ENCODE measurements around the gene ATP8B4. TPM values are rescaled to one million over a fixed set of nuclear protein-coding genes. Genes with fewer than 3 reads are reported as not detected.
"Not testable (repeated sequence)": the region's sequence is repeated elsewhere in the genome, so short reads cannot be mapped to it uniquely, and the experiment has no call there.

Gene ATP8B4
- total and polyA plus RNA-seq, 5 donors from 2014 or later: 2.8 TPM; not detected in 4

GRCh38 chr15:50162969-50163718 lies 44.1 kb upstream of the ATP8B4 start:
- no peaks in the 10 kb centered on the region for H3K4me1 Mint-ChIP-seq
- Histone ChIP-seq H3K27ac (ENCODE audit: insufficient read depth, low read length, poor library complexity, severe bottlenecking) (no peak overlapping the region), H3K27me3 (ENCODE audit: control insufficient read depth, insufficient read depth, low read length) (peaks cover 6% of the 10 kb centered on the region), H3K4me3 (ENCODE audit: low read depth, low read length) (no peak overlapping the region), H3K36me3 (ENCODE audit: control insufficient read depth, insufficient read depth, low read length) (no peaks in the 10 kb centered on the region), H3K9me3 (ENCODE audit: control insufficient read depth in 2 of 2, low read length in 2 of 2) (no peaks in the 10 kb centered on the region), H3K4me1 (ENCODE audit: control insufficient read depth, insufficient read depth, low read length, poor library complexity, severe bottlenecking) (no peaks in the 10 kb centered on the region)
- H3K36me3 Mint-ChIP-seq: no peaks in the 10 kb centered on the region
- ATAC-seq (ENCODE audit: low read depth in 2 of 2) (no peak), DNase-seq (no peak)
- no peak overlapping the region for H3K27ac Mint-ChIP-seq
- H3K27me3 Mint-ChIP-seq: peaks cover 45% of the 10 kb centered on the region
- peaks cover 0 to 7% (median 1%) of the 10 kb centered on the region in 7 donors for H3K9me3 Mint-ChIP-seq
- no peak overlapping the region for H3K4me3 Mint-ChIP-seq

GRCh38 chr15:50158236-50158635 lies 39.2 kb upstream of the ATP8B4 start:
- not testable (repeated sequence) for H3K27me3 ChIP-seq (ENCODE audit: control insufficient read depth, insufficient read depth, low read length); H3K4me1 ChIP-seq (ENCODE audit: control insufficient read depth, insufficient read depth, low read length, poor library complexity, severe bottlenecking); H3K27ac Mint-ChIP-seq; H3K27ac ChIP-seq (ENCODE audit: insufficient read depth, low read length, poor library complexity, severe bottlenecking); DNase-seq; H3K4me3 ChIP-seq (ENCODE audit: low read depth, low read length); H3K4me3 Mint-ChIP-seq; ATAC-seq (ENCODE audit: low read depth in 2 of 2); H3K36me3 ChIP-seq (ENCODE audit: control insufficient read depth, insufficient read depth, low read length); H3K4me1 Mint-ChIP-seq; H3K36me3 Mint-ChIP-seq
- peaks cover 28% of the 10 kb centered on the region for H3K27me3 Mint-ChIP-seq
- H3K9me3 ChIP-seq (ENCODE audit: control insufficient read depth in 2 of 2, low read length in 2 of 2): peaks cover 0 to 10% of the 10 kb centered on the region in 2 experiments
- peaks cover 0 to 11% (median 6%) of the 10 kb centered on the region in 7 donors for H3K9me3 Mint-ChIP-seq

GRCh38 chr15:50151476-50151875 lies 32.4 kb upstream of the ATP8B4 start:
- DNase-seq (no peak), ATAC-seq (ENCODE audit: low read depth in 2 of 2) (no peak)
- Histone ChIP-seq H3K4me3 (ENCODE audit: low read depth, low read length) (no peak overlapping the region), H3K36me3 (ENCODE audit: control insufficient read depth, insufficient read depth, low read length) (no peaks in the 10 kb centered on the region), H3K27ac (ENCODE audit: insufficient read depth, low read length, poor library complexity, severe bottlenecking) (no peak overlapping the region), H3K27me3 (ENCODE audit: control insufficient read depth, insufficient read depth, low read length) (peaks cover 5% of the 10 kb centered on the region), H3K9me3 (ENCODE audit: control insufficient read depth in 2 of 2, low read length in 2 of 2) (peaks cover 0 to 8% of the 10 kb centered on the region in 2 experiments), H3K4me1 (ENCODE audit: control insufficient read depth, insufficient read depth, low read length, poor library complexity, severe bottlenecking) (no peaks in the 10 kb centered on the region)
- Mint-ChIP-seq H3K4me3 (no peak overlapping the region), H3K9me3 (peaks cover 0 to 4% (median 0%) of the 10 kb centered on the region in 7 donors), H3K27ac (no peak overlapping the region), H3K36me3 (no peaks in the 10 kb centered on the region), H3K27me3 (peaks cover 14% of the 10 kb centered on the region), H3K4me1 (no peaks in the 10 kb centered on the region)

- no peak overlapping the region for H3K27ac ChIP-seq (ENCODE audit: insufficient read depth, low read length, poor library complexity, severe bottlenecking)
- H3K36me3 ChIP-seq (ENCODE audit: control insufficient read depth, insufficient read depth, low read length): no peaks in the 10 kb centered on the region
- peaks cover 10% of the 10 kb centered on the region for H3K27me3 Mint-ChIP-seq
- H3K9me3 ChIP-seq (ENCODE audit: control insufficient read depth in 2 of 2, low read length in 2 of 2): peaks cover 0 to 5% of the 10 kb centered on the region in 2 experiments
- DNase-seq (no peak), ATAC-seq (ENCODE audit: low read depth in 2 of 2) (no peak)
- no peak overlapping the region for H3K4me3 Mint-ChIP-seq
- H3K4me1 ChIP-seq (ENCODE audit: control insufficient read depth, insufficient read depth, low read length, poor library complexity, severe bottlenecking): no peaks in the 10 kb centered on the region
- no peak overlapping the region for H3K4me3 ChIP-seq (ENCODE audit: low read depth, low read length)
- H3K27ac Mint-ChIP-seq: no peak overlapping the region
- H3K9me3 Mint-ChIP-seq: no peaks in the 10 kb centered on the region
- H3K4me1 Mint-ChIP-seq: no peaks in the 10 kb centered on the region
- peaks cover 5% of the 10 kb centered on the region for H3K27me3 ChIP-seq (ENCODE audit: control insufficient read depth, insufficient read depth, low read length)
- H3K36me3 Mint-ChIP-seq: no peaks in the 10 kb centered on the region
These were observed 31.8 kb upstream of the ATP8B4 start for GRCh38 chr15:50150851-50151250.

GRCh38 chr15:50150349-50150748 lies 31.3 kb upstream of the ATP8B4 start:
- ATAC-seq (ENCODE audit: low read depth in 2 of 2): no peak
- H3K4me1 Mint-ChIP-seq: peaks cover 0 to 3% (median 0%) of the 10 kb centered on the region in 4 donors
- Histone ChIP-seq H3K36me3 (ENCODE audit: control insufficient read depth, insufficient read depth, low read length) (no peaks in the 10 kb centered on the region), H3K27ac (ENCODE audit: insufficient read depth, low read length, poor library complexity, severe bottlenecking) (no peak overlapping the region), H3K4me1 (ENCODE audit: control insufficient read depth, insufficient read depth, low read length, poor library complexity, severe bottlenecking) (no peaks in the 10 kb centered on the region), H3K4me3 (ENCODE audit: low read depth, low read length) (no peak overlapping the region), H3K27me3 (ENCODE audit: control insufficient read depth, insufficient read depth, low read length) (peaks cover 5% of the 10 kb centered on the region), H3K9me3 (ENCODE audit: control insufficient read depth in 2 of 2, low read length in 2 of 2) (peaks cover 0 to under 1% of the 10 kb centered on the region in 2 experiments)
- H3K36me3 Mint-ChIP-seq: no peaks in the 10 kb centered on the region
- H3K4me3 Mint-ChIP-seq: no peak overlapping the region
- no peak for DNase-seq
- peaks cover 13% of the 10 kb centered on the region for H3K27me3 Mint-ChIP-seq
- H3K27ac Mint-ChIP-seq: no peak overlapping the region
- H3K9me3 Mint-ChIP-seq: no peaks in the 10 kb centered on the region

- no peaks in the 10 kb centered on the region for H3K36me3 Mint-ChIP-seq
- Histone ChIP-seq H3K27me3 (ENCODE audit: control insufficient read depth, insufficient read depth, low read length) (peaks cover 5% of the 10 kb centered on the region), H3K27ac (ENCODE audit: insufficient read depth, low read length, poor library complexity, severe bottlenecking) (no peak overlapping the region), H3K9me3 (ENCODE audit: control insufficient read depth in 2 of 2, low read length in 2 of 2) (no peaks in the 10 kb centered on the region), H3K36me3 (ENCODE audit: control insufficient read depth, insufficient read depth, low read length) (no peaks in the 10 kb centered on the region), H3K4me3 (ENCODE audit: low read depth, low read length) (no peak overlapping the region), H3K4me1 (ENCODE audit: control insufficient read depth, insufficient read depth, low read length, poor library complexity, severe bottlenecking) (no peaks in the 10 kb centered on the region)
- peaks cover 13% of the 10 kb centered on the region for H3K27me3 Mint-ChIP-seq
- H3K4me1 Mint-ChIP-seq: peaks cover 0 to 3% (median 0%) of the 10 kb centered on the region in 4 donors
- no peak overlapping the region for H3K4me3 Mint-ChIP-seq
- no peaks in the 10 kb centered on the region for H3K9me3 Mint-ChIP-seq
- no peak for DNase-seq
- H3K27ac Mint-ChIP-seq: no peak overlapping the region
- no peak for ATAC-seq (ENCODE audit: low read depth in 2 of 2)
These were observed 30.1 kb upstream of the ATP8B4 start for GRCh38 chr15:50149090-50149489.

- Mint-ChIP-seq H3K4me3 (no peak overlapping the region), H3K27me3 (peaks cover 11% of the 10 kb centered on the region), H3K27ac (no peak overlapping the region), H3K9me3 (no peaks in the 10 kb centered on the region), H3K36me3 (no peaks in the 10 kb centered on the region), H3K4me1 (peaks cover 0 to 3% (median 0%) of the 10 kb centered on the region in 4 donors)
- no peak overlapping the region for H3K4me3 ChIP-seq (ENCODE audit: low read depth, low read length)
- no peaks in the 10 kb centered on the region for H3K9me3 ChIP-seq (ENCODE audit: control insufficient read depth in 2 of 2, low read length in 2 of 2)
- H3K27ac ChIP-seq (ENCODE audit: insufficient read depth, low read length, poor library complexity, severe bottlenecking): no peak overlapping the region
- no peaks in the 10 kb centered on the region for H3K4me1 ChIP-seq (ENCODE audit: control insufficient read depth, insufficient read depth, low read length, poor library complexity, severe bottlenecking)
- no peaks in the 10 kb centered on the region for H3K36me3 ChIP-seq (ENCODE audit: control insufficient read depth, insufficient read depth, low read length)
- ATAC-seq (ENCODE audit: low read depth in 2 of 2) (no peak), DNase-seq (no peak)
- peaks cover 5% of the 10 kb centered on the region for H3K27me3 ChIP-seq (ENCODE audit: control insufficient read depth, insufficient read depth, low read length)
These were observed 29.4 kb upstream of the ATP8B4 start for GRCh38 chr15:50148362-50148963.

- Mint-ChIP-seq H3K27me3 (peaks cover 7% of the 10 kb centered on the region), H3K27ac (no peak overlapping the region), H3K36me3 (no peaks in the 10 kb centered on the region), H3K4me1 (peaks cover 0 to 3% (median 0%) of the 10 kb centered on the region in 4 donors), H3K4me3 (no peak overlapping the region), H3K9me3 (no peaks in the 10 kb centered on the region)
- H3K9me3 ChIP-seq (ENCODE audit: control insufficient read depth in 2 of 2, low read length in 2 of 2): no peaks in the 10 kb centered on the region
- no peaks in the 10 kb centered on the region for H3K36me3 ChIP-seq (ENCODE audit: control insufficient read depth, insufficient read depth, low read length)
- H3K4me1 ChIP-seq (ENCODE audit: control insufficient read depth, insufficient read depth, low read length, poor library complexity, severe bottlenecking): no peaks in the 10 kb centered on the region
- no peak overlapping the region for H3K27ac ChIP-seq (ENCODE audit: insufficient read depth, low read length, poor library complexity, severe bottlenecking)
- DNase-seq (no peak), ATAC-seq (ENCODE audit: low read depth in 2 of 2) (no peak)
- no peak overlapping the region for H3K4me3 ChIP-seq (ENCODE audit: low read depth, low read length)
- peaks cover 5% of the 10 kb centered on the region for H3K27me3 ChIP-seq (ENCODE audit: control insufficient read depth, insufficient read depth, low read length)
These were observed 27.6 kb upstream of the ATP8B4 start for GRCh38 chr15:50146632-50147031.

All from CD4-positive, CD25-positive, alpha-beta regulatory T cell (primary cell).